Suppressor macrophage (primary cell): ENCODE results near the gene MRPL44.

ENCODE experiments used
- DNase-seq, 4 experiments: peaks; one replicate each; pipeline ENCODE4 v3.0.0-alpha.2; 2020 to 2022
- total RNA-seq, 17 experiments: gene quantifications; one replicate each; lab custom pipeline; 2026; ENCODE audit warnings: mixed read lengths in 6 of 17, inconsistent platforms in 3 of 17; lab: John Stamatoyannopoulos, UW

MRPL44 gene
- 24.5 to 50.0 (median 39.0) reads per million in 17 experiments for total RNA-seq

DNA sequence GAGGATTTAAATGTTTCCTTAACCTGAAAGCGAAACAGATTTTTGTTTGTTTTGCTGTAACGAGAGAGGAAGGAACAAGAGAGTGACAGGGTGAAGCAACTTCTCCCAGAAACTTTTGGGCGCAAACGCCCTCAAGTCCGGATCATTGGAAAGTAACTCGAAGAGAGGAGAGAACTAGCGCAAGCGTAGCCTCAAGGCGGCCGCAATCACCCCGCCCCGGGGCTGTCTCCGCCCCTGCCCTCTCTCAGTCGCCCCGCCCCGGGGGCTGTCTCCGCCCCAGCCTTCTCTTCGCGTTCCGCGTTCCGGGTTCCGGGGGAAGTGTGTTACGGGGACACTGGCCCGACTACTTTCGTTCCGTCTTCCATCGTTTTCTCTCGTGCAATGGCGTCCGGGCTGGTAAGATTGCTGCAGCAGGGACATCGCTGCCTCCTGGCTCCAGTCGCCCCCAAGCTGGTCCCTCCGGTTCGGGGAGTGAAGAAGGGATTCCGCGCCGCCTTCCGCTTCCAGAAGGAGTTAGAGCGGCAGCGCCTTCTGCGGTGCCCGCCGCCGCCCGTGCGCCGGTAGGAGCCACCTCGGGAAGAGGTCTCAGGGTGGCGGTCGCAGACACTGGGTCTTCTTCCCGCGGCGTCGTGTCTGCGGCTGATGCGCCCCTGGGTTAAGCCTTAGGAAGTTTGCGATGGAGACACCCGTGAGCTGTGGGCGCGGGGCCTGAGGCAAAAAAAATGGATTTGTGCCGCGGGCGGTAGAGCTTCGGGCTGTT is at the start of gene MRPL44:
Gene MRPL44 (plus strand): TSS at position 372 of the 760 bp plus-strand sequence. CDS start 10 bp downstream, at position 382.
- peak; percentile 99 to 100 (median 99) for DNase-seq

DNA sequence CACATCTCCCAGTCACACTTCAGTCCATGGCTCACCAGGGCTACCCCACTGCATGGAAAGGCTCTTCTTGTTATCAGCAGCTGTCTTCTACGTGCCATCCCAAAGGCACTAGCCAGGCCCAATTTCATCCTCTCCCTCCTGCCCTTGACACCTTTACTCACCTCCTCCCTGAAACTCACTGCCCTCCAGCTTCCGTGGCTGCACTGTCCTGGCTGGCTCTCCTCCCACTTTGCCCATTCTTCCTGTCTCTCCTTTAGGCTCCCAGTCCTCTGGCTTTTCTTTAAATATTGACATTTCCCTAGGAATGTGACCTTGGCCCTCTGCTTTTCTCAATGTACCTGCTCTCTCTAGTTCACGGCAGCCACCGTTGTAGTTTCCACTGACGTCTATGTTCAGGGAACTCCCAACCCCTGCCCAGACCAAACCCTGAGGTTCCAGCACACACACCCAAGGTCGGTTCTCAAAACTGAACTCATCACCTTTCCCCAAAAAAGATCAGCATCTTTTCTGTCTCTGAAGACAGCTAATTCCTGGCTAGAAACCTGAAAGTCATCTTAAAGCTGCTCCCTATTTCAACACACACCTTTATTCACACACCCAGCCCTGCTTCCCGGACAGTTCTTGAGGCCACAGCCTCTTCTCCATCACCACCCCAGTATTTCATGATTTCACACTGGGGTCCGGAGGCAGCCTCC is 48.8 kb upstream of the MRPL44 start:
- no peak for DNase-seq

DNA sequence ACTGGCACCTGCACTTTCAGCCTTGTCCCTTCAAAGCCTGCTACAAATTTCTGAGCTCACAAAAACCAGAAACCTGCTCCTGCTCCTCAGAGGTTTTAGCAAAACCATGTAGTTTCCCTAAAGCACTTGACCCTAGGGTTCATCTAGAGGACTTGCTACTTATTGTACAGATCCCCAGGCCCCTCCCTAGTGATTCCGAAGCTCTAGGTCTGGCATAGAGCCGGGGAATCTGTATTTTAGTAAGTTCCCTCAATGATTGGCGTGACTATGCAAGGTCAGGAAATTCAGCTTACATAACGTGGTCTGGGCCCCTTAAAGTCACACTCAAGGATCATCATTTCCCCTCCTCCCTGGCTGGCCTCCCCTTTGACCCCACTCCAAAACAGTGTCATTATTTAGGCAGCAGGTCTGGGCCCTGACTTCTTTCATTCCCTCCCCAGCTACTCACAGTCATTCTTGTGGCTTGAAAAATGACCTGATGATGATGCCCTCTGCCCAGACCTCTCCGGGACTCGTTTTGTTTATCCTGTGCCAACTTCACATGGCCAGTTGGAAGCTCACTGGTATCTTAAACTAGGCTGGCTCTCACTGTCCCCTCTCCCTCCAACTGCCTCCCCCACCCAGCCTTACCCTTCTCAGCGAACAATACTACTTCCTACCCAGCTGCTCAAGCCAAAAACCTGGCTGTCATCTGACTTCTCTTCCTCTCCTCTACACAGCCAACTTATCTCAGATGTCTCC is 48.1 kb upstream of the MRPL44 start:
- DNase-seq, result peak in 1 of 4 experiments; percentile 30

DNA sequence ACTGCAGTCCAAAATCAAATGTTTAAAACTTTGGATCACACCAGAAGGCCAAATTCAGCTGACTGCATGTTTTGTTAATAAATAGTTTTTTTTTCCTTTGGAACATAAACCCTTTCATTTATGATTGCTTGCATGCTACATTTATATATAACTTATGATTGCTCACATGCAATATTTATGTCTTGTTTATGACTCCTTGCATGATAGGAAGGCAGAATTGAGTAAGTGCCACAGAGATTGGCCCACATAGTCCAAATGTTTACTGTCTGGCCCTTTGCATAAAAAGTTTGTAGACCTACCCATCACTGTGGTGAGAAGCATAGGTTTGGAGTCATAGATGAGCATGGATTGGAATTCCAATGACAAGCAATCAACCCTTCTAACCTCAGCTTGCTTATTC is 42.9 kb upstream of the MRPL44 start:
- DNase-seq, result no peak

DNA sequence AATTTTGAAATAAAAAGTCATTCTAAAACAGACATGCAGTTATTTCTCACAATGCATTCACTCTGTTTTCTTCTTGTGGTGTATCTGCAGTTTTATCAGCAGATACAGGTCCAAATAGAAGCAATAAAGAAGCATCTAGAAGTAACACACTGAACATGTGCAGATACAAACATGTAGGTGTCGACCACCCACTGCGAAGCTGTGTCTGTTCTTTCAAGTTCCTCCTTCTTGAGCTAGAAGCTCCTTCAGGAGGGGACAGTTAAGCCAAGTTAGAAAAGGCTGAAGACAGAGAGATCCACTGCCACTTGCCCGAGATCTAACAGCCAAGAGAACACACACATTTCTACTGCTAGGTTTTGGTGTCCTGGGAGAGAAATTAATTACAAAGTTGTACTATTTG is 42.2 kb upstream of the MRPL44 start:
- DNase-seq, result peak; percentile 55 to 80 (median 68)

DNA sequence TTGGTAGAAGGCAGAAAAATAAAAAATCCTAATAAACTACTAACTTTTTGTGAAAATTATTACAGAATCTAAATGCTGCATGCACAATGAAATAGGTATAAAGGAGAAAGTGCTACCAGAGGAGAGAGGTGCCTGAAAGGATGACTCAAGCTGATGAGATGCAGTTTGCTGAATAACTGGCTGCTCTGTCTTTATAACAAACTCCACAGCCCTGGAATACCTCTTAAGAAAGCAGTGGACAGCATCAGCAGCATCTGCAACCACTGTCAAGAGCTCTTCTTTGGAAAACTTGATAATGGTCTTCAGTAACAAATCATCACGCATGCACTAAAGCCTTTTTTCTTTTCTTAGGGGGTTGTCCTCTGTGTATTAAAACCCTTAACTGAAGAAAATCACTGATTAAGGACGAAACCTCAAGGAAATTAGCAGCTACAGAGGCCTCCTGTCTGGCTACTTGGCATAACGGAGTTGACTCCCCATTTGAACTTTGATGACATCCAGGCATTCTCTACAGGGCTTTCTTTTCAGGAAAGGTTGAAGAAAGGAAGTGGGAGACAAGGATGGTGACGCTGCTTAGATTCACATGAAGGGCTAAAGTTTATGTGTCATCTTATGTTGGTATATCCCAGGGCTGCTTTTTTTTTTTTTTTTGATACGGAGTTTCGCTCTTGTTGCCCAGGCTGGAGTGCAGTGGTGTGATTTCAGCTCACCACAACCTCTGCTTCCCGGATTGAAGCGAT is 40.9 kb upstream of the MRPL44 start:
- DNase-seq, result peak in 1 of 4 experiments; percentile 32

DNA sequence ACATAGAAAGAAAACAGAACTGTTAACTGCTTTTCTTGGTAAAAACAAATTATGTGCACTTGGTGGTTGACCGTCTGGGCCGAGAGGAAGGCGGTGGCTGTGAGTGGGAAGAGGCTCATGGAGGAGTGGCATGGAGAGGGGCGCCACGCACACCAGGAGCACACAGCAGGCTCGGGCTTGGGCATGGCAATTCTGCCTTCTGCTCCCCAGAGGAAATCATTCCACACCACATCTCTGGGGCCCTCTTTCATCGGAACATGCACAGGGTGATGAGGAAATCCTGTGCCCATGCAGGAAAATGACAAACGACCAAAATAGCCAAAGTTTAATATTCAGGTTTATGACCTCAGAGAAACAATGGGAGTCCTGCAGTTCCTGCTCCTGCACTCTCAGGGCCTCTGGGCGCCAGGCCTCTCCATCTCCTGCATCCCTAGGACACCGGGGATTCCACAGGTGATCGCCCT is 38.6 kb upstream of the MRPL44 start:
- DNase-seq, result peak; percentile 58 to 78 (median 74)

DNA sequence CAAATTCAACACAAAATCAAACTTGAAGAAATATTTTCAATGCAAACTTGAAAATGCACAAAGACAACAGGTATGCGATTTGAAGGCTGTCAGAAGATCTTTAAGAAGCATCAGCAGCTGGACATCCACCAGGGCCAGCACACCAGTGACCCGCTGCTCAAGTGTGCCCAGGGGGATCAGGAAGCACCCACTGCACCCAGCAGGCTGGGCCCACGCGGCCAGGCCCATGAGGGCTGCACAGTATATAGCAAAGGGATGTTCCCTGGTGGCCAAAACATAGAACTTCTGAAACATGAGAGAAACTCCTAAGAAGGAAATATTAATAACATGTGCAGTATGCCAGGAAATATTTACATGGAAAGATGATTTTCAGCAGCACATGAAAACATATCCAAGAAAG is 37.2 kb upstream of the MRPL44 start:
- no peak for DNase-seq

DNA sequence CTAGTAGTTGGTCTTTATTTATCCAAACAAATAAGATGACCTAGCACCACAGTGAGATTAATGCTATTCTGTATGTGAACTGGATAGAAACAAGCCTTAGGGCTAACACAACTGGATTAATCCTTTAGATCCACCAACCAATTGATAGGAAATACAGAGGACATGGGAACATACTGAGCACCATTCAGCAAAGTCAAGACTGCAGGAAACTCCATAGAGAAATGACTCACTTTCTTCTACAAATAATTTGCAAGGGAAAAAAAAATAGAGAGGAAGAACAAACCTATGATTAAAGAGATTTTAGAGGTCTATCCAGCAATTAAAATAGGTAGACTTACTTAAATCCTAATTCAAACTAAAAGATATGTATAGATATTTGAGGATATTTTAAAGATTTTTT is 36.1 kb upstream of the MRPL44 start:
- no peak for DNase-seq

DNA sequence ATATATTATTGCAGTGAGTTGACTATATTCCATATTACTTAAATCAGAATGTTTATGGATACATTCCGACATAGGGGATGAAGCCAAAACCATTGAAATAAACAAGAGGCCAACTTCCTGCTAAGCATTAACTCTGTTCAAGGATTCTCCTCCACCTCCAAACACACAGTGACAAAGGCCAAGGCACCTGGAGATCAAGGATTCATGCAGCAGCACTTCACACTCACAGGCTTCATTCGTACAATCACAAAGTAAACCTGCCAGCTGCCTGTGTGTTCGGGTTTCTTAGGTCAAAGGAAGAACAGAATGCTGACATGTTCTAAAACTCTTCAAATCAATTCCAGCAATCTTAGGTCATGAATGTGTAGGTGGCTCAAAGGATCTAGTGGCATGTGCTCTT is 35.0 kb upstream of the MRPL44 start:
- DNase-seq, result no peak

DNA sequence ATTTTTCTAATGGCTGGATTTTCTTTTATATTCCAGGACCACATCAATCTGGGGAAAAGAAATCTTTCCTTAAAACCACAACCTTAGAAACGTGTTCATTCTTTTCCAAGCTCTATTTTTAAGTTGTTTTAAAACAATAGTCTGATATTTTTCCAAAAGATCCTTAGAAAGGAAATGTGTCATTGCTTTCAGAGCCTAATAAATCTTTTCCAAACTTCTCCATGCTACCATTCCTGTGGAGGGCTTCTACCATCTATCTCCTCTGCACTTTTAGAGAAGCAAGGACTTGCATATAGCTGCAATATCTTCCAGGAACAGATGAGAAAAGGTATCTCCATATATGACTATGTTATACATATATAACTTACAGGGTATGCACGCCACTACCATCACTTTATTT is 33.3 kb upstream of the MRPL44 start:
- DNase-seq, result no peak

DNA sequence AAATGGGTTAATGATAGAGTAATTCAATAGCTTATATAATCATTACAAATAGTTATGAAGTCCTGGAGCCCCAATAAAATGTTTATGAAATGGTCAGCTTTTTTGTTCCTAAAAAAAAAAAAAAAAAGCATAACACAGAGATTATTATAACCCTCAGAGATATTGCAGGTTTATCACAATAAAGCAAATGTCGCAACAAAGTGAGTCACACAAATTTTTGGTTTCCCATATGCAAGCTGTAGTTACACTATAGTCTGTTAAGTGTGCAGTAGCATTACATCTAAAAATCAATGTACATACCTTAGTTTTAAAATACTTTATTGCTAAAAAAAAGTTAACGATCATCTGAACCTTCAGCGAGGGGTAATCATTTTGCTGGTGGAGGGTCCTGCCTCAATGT is 32.2 kb upstream of the MRPL44 start:
- peak in 1 of 4 experiments; percentile 34 for DNase-seq

DNA sequence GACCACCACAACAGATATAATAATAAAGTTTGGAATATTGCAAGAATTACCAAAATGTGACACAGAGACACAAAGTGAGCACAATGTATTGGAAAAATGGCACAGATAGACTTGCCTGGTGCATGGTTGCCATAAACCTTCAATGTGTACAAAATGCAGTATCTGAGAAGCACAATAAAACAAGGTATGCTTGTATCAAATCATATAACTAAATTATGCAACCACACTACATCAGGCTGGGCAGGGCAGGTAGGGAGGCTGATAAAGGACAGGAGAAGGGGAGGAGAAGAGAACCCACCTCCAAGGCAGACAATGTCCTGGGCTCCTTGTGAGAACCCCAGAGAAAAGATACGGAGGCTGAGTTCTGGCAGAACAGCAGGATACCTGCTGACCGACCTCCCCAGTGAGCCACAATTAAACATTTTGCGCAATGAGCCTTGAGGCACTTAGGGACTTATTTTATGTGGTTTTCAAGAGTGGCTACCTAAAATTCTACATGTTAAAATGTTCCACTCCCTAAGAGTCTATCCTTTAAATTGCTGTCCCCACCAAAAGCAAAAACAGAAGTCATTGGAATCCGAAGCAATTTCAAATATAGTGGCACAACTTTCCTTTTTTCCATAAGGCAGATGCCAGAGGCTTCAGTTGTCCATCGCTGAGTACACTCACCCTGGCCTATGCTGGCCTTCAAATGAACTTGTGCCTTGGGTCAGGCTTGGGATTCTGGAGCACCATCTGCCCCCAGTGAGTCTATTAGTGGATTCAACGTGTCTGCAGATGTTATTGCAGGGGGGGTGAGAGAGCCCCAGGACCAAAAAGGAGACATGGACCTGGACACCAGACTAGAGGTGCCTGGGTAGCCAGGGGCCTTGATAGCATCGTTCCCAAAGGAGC is 28.9 kb upstream of the MRPL44 start:
- no peak for DNase-seq

DNA sequence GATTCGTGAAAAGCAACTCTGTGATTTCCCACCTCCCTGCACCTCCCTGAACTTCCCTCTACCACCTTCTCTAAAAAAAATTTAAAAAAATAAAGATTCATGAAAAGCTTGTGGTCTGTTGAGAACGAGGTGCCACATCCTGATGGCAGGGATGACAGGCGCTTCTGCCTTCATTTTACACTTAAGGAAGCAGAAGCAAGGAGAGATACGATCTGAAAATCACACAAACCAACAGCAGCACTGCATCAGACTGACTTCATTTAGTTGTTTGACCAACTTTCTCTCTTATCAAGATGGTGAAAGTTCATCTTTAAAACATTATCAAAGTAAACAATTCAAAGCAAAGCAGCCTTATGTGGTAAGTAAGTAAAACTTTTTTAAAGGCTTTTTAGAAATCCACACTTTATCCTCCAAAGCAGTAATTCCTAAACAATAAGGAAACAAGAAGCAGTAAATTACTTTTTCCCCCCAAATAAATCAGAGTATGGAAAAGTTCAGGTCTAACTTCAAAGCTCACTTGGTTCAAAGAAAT is 27.6 kb upstream of the MRPL44 start:
- DNase-seq, result peak; percentile 17 to 49 (median 38)

DNA sequence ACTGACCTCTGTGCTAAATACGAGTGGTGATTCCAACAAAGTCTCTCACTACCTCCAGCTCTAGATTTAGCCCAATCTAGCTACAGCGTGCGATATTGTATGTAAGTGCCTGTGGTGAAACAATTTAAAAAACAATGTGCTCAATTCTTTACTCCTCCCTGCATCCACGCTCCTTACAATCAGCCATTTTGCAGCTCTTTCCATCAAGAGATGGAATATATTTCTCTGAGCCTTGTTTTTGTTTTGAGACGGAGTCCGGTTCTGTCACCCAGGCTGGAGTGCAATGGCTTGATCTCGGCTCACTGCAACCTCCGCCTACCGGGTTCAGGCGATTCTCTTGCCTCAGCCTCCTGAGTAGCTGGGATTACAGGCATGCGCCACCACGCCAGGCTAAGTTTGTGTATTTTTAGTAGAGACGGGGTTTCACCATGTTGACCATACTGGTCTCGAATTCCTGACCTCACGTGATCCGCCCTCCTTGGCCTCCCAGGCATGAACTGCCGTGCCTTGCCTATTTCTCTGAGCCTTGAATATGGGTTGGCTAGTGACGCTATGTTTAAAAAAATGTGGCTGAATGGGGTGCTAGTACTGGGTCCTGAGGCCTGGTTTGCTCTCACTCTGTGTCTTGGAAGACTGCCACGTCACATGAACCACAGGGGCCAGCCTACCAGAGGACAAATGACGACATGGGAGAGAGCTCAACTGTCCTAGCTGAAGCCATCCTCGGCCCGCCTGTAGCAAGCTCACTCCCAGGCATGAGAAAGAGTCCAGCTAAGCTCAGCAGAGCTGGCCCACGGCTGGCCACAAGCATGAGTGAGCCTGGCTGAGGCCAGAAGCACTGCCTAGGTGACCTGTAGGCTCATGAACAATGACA is 26.9 kb upstream of the MRPL44 start:
- DNase-seq, result peak; percentile 74 to 88 (median 78)

DNA sequence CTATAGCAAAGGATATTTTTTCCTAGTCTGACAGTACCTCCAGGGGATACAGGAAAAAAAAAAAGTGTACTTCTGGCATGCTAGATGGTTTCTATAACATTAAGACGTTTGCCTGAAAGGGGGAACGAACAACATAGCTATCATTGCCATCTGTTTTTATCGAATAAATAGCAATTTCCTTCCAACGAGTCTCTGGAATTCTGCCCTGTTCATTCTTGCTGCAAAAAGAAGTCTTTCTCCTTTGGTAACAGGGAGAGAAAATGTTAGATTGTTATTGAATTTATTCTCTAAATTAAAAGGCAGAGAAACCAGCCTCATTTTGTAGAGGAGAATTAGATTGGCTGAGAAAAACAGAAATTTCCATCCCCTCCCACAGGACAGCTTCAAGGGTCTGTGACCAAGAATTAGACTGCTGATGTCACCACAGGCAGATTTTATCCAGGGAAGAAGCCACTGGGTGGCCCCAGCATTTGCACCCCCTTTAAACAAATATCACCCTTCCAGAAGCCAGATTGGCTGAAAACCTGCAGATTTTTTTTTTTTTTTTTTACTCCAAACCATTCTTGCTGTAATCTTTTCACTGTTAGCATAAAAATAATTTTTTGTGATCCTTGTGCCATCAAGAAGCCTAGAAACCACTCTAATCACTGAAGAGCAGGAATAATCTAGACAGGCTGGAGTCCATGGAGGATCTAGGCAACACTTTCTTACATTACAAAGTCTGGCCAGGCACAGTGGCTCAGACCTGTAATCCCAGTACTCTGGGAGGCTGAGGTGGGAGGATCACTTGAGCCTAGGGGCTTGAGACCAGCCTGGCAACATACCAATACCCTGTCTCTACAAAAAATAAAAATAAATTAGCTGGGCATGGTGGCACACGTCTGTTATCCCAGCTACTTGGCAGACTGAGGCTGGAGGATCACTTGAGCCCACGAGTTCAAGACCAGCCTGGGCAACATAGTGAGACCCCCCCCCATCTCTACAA is 24.2 kb upstream of the MRPL44 start:
- no peak for DNase-seq

DNA sequence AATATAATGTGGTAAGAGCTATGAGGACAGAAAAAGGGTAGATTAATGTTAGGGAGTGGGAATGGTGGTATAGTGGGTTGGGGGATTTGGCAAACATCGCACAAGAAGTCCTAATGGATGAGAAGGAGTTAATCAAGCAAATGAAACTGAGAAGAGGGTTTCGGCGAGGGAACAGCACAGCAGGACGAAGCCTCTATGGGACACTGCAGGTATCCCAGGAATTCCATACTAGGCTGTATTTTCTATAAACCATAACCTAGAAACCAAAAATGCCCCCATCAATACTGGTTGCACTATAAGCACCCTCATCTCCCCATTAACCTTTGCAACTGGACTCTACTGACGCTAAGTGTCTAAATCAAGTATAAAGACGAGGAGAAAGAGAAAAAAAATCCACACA is 22.4 kb upstream of the MRPL44 start:
- DNase-seq, result no peak

DNA sequence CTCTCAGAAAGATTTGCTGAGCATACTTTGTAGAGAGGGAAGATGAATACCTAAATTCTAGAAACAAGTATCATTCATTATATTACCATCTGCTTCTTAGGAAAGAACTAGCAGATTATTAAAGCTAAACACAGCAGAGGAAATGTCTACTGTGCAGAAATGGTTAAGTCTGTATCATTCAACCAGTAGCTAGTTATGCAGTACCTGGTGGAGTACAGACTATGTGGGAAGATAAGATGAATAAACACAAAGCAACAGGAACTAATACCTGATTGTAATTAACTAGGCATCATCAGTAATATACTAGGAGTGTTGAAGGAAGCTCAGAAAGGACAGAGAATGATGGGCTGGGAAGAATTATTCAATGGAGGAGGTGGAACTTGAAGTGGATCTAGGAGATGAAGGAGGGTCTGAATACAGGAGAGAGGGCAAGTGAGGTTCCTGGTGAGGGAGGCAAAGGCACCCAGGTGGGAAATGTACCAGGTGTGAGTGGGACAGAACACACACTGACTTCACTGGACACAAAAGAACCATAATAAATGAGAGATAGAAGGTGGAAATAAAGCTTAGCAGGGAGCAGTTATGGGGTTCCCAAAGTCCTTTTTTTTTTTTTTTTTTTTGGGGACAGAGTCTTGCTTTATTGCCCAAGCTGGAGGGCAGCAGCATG is 21.7 kb upstream of the MRPL44 start:
- DNase-seq, result no peak
